ENCODE results near the gene PTPRU. TPM values are rescaled to one million over a fixed set of nuclear protein-coding genes. Genes with fewer than 3 reads are reported as not detected.

Gene PTPRU
- total RNA-seq, 1 experiment from 2014 or later, result not detected

- no peaks in the 10 kb centered on the region for H3K27me3 ChIP-seq (ENCODE audit: low read length)
- H3K4me1 ChIP-seq (ENCODE audit: low read length), result no peaks in the 10 kb centered on the region
- H3K9me3 ChIP-seq (ENCODE audit: low read length), result no peaks in the 10 kb centered on the region
- DNase-seq, result no peak
- no peak overlapping the region for H3K9ac ChIP-seq (ENCODE audit: low read length)
- H3K79me2 ChIP-seq (ENCODE audit: low read length), result no peaks in the 10 kb centered on the region
- no peaks in the 10 kb centered on the region for H3K9me2 ChIP-seq (replicated peaks; ENCODE audit: insufficient read depth, low read length)
- H2AFZ ChIP-seq (ENCODE audit: low read length), result no peak overlapping the region
- H3K4me2 ChIP-seq (ENCODE audit: low read depth, low read length, poor library complexity, severe bottlenecking), result no peak overlapping the region
- no peaks in the 10 kb centered on the region for H3K36me3 ChIP-seq (ENCODE audit: insufficient read depth, low read length)
- H3K4me3 ChIP-seq (ENCODE audit: low read length), result no peak overlapping the region
- no peaks in the 10 kb centered on the region for H4K20me1 ChIP-seq (ENCODE audit: insufficient read depth, low read depth, low read length)
- no peak overlapping the region for H3K27ac ChIP-seq (ENCODE audit: low read length)
Measured at GRCh38 chr1:29317916-29318530, 81.7 kb downstream of the PTPRU start.

GRCh38 chr1:29318724-29319123 lies 82.4 kb downstream of the PTPRU start:
- Histone ChIP-seq H3K9me2 (replicated peaks; ENCODE audit: insufficient read depth, low read length) (no peaks in the 10 kb centered on the region), H3K79me2 (ENCODE audit: low read length) (no peaks in the 10 kb centered on the region), H3K4me3 (ENCODE audit: low read length) (no peak overlapping the region), H3K9ac (ENCODE audit: low read length) (no peak overlapping the region), H3K4me2 (ENCODE audit: low read depth, low read length, poor library complexity, severe bottlenecking) (no peak overlapping the region), H3K27ac (ENCODE audit: low read length) (no peak overlapping the region), H3K27me3 (ENCODE audit: low read length) (no peaks in the 10 kb centered on the region), H3K9me3 (ENCODE audit: low read length) (no peaks in the 10 kb centered on the region), H2AFZ (ENCODE audit: low read length) (no peak overlapping the region), H3K36me3 (ENCODE audit: insufficient read depth, low read length) (no peaks in the 10 kb centered on the region), H3K4me1 (ENCODE audit: low read length) (no peaks in the 10 kb centered on the region), H4K20me1 (ENCODE audit: insufficient read depth, low read depth, low read length) (no peaks in the 10 kb centered on the region)
- no peak for DNase-seq

- H3K9ac ChIP-seq (ENCODE audit: low read length), result no peak overlapping the region
- no peak overlapping the region for H2AFZ ChIP-seq (ENCODE audit: low read length)
- H3K27ac ChIP-seq (ENCODE audit: low read length), result no peak overlapping the region
- no peaks in the 10 kb centered on the region for H3K9me3 ChIP-seq (ENCODE audit: low read length)
- no peak overlapping the region for H3K4me2 ChIP-seq (ENCODE audit: low read depth, low read length, poor library complexity, severe bottlenecking)
- no peak overlapping the region for H3K4me3 ChIP-seq (ENCODE audit: low read length)
- no peaks in the 10 kb centered on the region for H4K20me1 ChIP-seq (ENCODE audit: insufficient read depth, low read depth, low read length)
- DNase-seq, result no peak
- no peaks in the 10 kb centered on the region for H3K27me3 ChIP-seq (ENCODE audit: low read length)
- H3K36me3 ChIP-seq (ENCODE audit: insufficient read depth, low read length), result no peaks in the 10 kb centered on the region
- H3K79me2 ChIP-seq (ENCODE audit: low read length), result no peaks in the 10 kb centered on the region
- H3K9me2 ChIP-seq (replicated peaks; ENCODE audit: insufficient read depth, low read length), result no peaks in the 10 kb centered on the region
- H3K4me1 ChIP-seq (ENCODE audit: low read length), result no peaks in the 10 kb centered on the region
Measured at GRCh38 chr1:29319300-29320110, 83.2 kb downstream of the PTPRU start.

DNA sequence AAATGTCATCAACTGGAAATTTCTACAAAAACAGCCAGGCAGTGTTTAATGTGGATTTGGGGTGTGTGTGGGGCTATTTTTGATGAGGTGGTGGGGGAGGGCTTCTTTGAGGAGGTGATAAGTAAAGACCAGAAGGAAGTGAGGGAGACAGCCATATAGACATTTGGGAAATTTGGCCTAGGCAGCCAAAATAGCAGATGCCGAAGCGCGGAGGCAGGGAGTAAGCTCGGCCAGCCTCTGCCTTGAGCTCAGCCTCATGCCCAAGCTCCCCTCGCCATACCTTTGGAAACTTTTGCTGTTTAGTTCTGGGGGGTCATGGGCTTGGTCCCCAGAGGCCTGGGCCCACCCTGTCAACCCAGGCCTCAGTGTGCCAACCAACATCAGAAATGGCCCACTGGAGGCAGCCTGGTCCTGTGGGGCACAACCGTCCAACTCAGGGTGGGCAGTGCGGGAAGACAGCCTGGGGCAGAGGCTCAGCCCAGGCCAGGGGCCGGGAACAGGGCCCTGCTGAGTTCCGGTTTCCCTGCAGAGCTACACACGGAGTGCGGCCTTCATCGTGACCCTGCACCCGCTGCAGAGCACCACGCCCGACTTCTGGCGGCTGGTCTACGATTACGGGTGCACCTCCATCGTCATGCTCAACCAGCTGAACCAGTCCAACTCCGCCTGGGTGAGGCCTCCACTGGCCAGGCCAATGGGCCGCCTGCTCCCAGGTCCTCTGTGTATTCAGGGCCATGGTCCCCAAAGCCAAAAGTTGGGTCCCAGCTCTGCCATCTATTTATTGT lies 84.0 kb downstream of the PTPRU start:
- Histone ChIP-seq H3K9me2 (replicated peaks; ENCODE audit: insufficient read depth, low read length) (no peaks in the 10 kb centered on the region), H3K4me1 (ENCODE audit: low read length) (no peaks in the 10 kb centered on the region), H3K27me3 (ENCODE audit: low read length) (no peaks in the 10 kb centered on the region), H3K36me3 (ENCODE audit: insufficient read depth, low read length) (no peaks in the 10 kb centered on the region), H3K9me3 (ENCODE audit: low read length) (no peaks in the 10 kb centered on the region), H3K9ac (ENCODE audit: low read length) (no peak overlapping the region), H4K20me1 (ENCODE audit: insufficient read depth, low read depth, low read length) (no peaks in the 10 kb centered on the region), H2AFZ (ENCODE audit: low read length) (no peak overlapping the region), H3K27ac (ENCODE audit: low read length) (no peak overlapping the region), H3K4me2 (ENCODE audit: low read depth, low read length, poor library complexity, severe bottlenecking) (no peak overlapping the region), H3K4me3 (ENCODE audit: low read length) (no peak overlapping the region), H3K79me2 (ENCODE audit: low read length) (no peaks in the 10 kb centered on the region)
- no peak for DNase-seq

DNA sequence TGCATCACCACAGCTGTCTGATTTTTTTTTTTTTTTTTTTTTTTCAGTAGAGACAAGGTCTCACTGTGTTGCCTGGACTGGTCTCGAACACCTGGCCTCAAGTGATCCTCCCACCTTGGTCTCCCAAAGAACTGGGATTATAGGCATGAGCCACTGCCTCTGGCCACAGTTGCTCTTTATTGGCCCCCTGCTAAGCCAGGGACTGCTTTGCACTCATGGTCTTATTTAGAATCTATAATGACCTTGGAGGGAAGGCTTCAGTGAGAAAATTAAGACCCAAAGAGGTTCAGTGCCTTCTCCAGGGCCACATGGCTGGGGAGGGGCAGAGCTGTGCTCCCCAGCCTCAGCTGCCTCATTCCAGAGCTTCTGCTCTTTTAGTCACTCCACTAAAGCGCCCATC lies 84.9 kb downstream of the PTPRU start:
- H3K9ac ChIP-seq (ENCODE audit: low read length), result no peak overlapping the region
- H3K4me1 ChIP-seq (ENCODE audit: low read length), result no peaks in the 10 kb centered on the region
- no peak overlapping the region for H2AFZ ChIP-seq (ENCODE audit: low read length)
- no peak for DNase-seq
- no peaks in the 10 kb centered on the region for H4K20me1 ChIP-seq (ENCODE audit: insufficient read depth, low read depth, low read length)
- H3K4me2 ChIP-seq (ENCODE audit: low read depth, low read length, poor library complexity, severe bottlenecking), result no peak overlapping the region
- no peaks in the 10 kb centered on the region for H3K36me3 ChIP-seq (ENCODE audit: insufficient read depth, low read length)
- H3K79me2 ChIP-seq (ENCODE audit: low read length), result no peaks in the 10 kb centered on the region
- H3K4me3 ChIP-seq (ENCODE audit: low read length), result no peak overlapping the region
- no peak overlapping the region for H3K27ac ChIP-seq (ENCODE audit: low read length)
- no peaks in the 10 kb centered on the region for H3K9me3 ChIP-seq (ENCODE audit: low read length)
- no peaks in the 10 kb centered on the region for H3K27me3 ChIP-seq (ENCODE audit: low read length)
- H3K9me2 ChIP-seq (replicated peaks; ENCODE audit: insufficient read depth, low read length), result no peaks in the 10 kb centered on the region

GRCh38 chr1:29322147-29322694 lies 85.9 kb downstream of the PTPRU start:
- no peaks in the 10 kb centered on the region for H3K9me2 ChIP-seq (replicated peaks; ENCODE audit: insufficient read depth, low read length)
- DNase-seq, result no peak
- H3K4me2 ChIP-seq (ENCODE audit: low read depth, low read length, poor library complexity, severe bottlenecking), result no peak overlapping the region
- no peaks in the 10 kb centered on the region for H3K9me3 ChIP-seq (ENCODE audit: low read length)
- no peaks in the 10 kb centered on the region for H3K79me2 ChIP-seq (ENCODE audit: low read length)
- H4K20me1 ChIP-seq (ENCODE audit: insufficient read depth, low read depth, low read length), result no peaks in the 10 kb centered on the region
- no peak overlapping the region for H3K9ac ChIP-seq (ENCODE audit: low read length)
- no peak overlapping the region for H2AFZ ChIP-seq (ENCODE audit: low read length)
- no peaks in the 10 kb centered on the region for H3K36me3 ChIP-seq (ENCODE audit: insufficient read depth, low read length)
- no peaks in the 10 kb centered on the region for H3K27me3 ChIP-seq (ENCODE audit: low read length)
- no peak overlapping the region for H3K4me3 ChIP-seq (ENCODE audit: low read length)
- H3K4me1 ChIP-seq (ENCODE audit: low read length), result no peaks in the 10 kb centered on the region
- no peak overlapping the region for H3K27ac ChIP-seq (ENCODE audit: low read length)

GRCh38 chr1:29322861-29323585 lies 86.7 kb downstream of the PTPRU start:
- H3K9me2 ChIP-seq (replicated peaks; ENCODE audit: insufficient read depth, low read length), result no peaks in the 10 kb centered on the region
- H2AFZ ChIP-seq (ENCODE audit: low read length), result no peak overlapping the region
- no peak for DNase-seq
- H4K20me1 ChIP-seq (ENCODE audit: insufficient read depth, low read depth, low read length), result no peaks in the 10 kb centered on the region
- no peaks in the 10 kb centered on the region for H3K79me2 ChIP-seq (ENCODE audit: low read length)
- H3K4me3 ChIP-seq (ENCODE audit: low read length), result no peak overlapping the region
- H3K27ac ChIP-seq (ENCODE audit: low read length), result no peak overlapping the region
- H3K9me3 ChIP-seq (ENCODE audit: low read length), result no peaks in the 10 kb centered on the region
- no peak overlapping the region for H3K9ac ChIP-seq (ENCODE audit: low read length)
- no peaks in the 10 kb centered on the region for H3K27me3 ChIP-seq (ENCODE audit: low read length)
- H3K4me1 ChIP-seq (ENCODE audit: low read length), result no peaks in the 10 kb centered on the region
- H3K4me2 ChIP-seq (ENCODE audit: low read depth, low read length, poor library complexity, severe bottlenecking), result no peak overlapping the region
- H3K36me3 ChIP-seq (ENCODE audit: insufficient read depth, low read length), result no peaks in the 10 kb centered on the region
